GM10266 (cell line): ENCODE results near the gene PPFIA2.

Source experiments
- DNase-seq: peaks from one replicate; pipeline ENCODE4 v3.0.0; 2012; ENCODE audit errors: extremely low spot score
- CTCF ChIP-seq: IDR thresholded peaks from 2 replicates; pipeline ENCODE4 v1.5.1; 2012; ENCODE audit warnings: mild to moderate bottlenecking, low read depth; ENCODE audit not compliant: control insufficient read depth, insufficient read depth; ENCODE audit errors: missing control alignments

PPFIA2 gene

GRCh38 chr12:81588235-81589008 is 170.7 kb downstream of the PPFIA2 start:
- TF ChIP-seq CTCF: no peak
- DNase-seq: no peak

GRCh38 chr12:81585787-81586186 is 173.4 kb downstream of the PPFIA2 start:
- DNase-seq: no peak
- no peak for TF ChIP-seq CTCF

GRCh38 chr12:81573228-81573627 is 185.9 kb downstream of the PPFIA2 start:
- TF ChIP-seq CTCF: no peak

GRCh38 chr12:81572411-81572810 is 186.7 kb downstream of the PPFIA2 start:
- no peak for TF ChIP-seq CTCF
- no peak for DNase-seq

More at GRCh38 chr12:81573228-81573627, 185.9 kb downstream of the PPFIA2 start:
- DNase-seq: no peak

GRCh38 chr12:81570234-81570633 is 188.9 kb downstream of the PPFIA2 start:
- TF ChIP-seq CTCF: no peak
- DNase-seq: no peak

- TF ChIP-seq CTCF: no peak
- DNase-seq: no peak
Observed at GRCh38 chr12:81564237-81564636, 194.9 kb downstream of the PPFIA2 start.

GRCh38 chr12:81558031-81558430 is 201.1 kb downstream of the PPFIA2 start:
- DNase-seq: no peak
- TF ChIP-seq CTCF: no peak
